HepG2 (cell line): ENCODE results near the gene COPS9.

Source experiments
- KDM4B ChIP-seq: sonication (generic); formaldehyde crosslinking; IDR thresholded peaks from 2 replicates; pipeline ENCODE4 v1.4.0; 2020; ENCODE audit warnings: missing genetic modification reagents
- ZBTB44 ChIP-seq: sonication (generic); formaldehyde crosslinking; IDR thresholded peaks from 2 replicates; pipeline ENCODE4 v1.4.0; 2020; ENCODE audit warnings: missing genetic modification reagents

- TF ChIP-seq KDM4B (CRISPR knock-in tag), result no peak
- TF ChIP-seq ZBTB44, result no peak
Measured at GRCh38 chr2:240156435-240157146, 20.5 kb upstream of the COPS9 start.
